GM12878 (cell line): ENCODE measurements around the gene LATS2. TPM values are rescaled to one million over a fixed set of nuclear protein-coding genes. Genes with fewer than 3 reads are reported as not detected.
A peak's percentile ranks its signal among the peaks of the same experiment; 100 is the strongest.

Experiments
- BACH1 ChIP-seq: fragments of 450-650 bp; IDR thresholded peaks from 2 replicates; pipeline ENCODE4 v1.6.1; 2017; ENCODE audit warnings: mild to moderate bottlenecking, borderline replicate concordance
- BHLHE40 ChIP-seq, 2 experiments: fragments of 450-650 bp in 1 of 2; IDR thresholded peaks; 2 replicates each; pipeline ENCODE4 v1.6.1; 2011 to 2017; ENCODE audit warnings: low read depth in 2 of 2, borderline replicate concordance in 1 of 2, improper control_type of control experiment in 1 of 2, low read length in 1 of 2, mild to moderate bottlenecking in 1 of 2
- CREB1 ChIP-seq: IDR thresholded peaks from 2 replicates; pipeline ENCODE4 v1.6.1; 2012; ENCODE audit warnings: low read depth, mild to moderate bottlenecking, inconsistent platforms
- CREM ChIP-seq: IDR thresholded peaks from 2 replicates; pipeline ENCODE4 v1.6.1; 2014; ENCODE audit warnings: antibody characterized with exemption, low read depth
- HDGF ChIP-seq: fragments of 450-650 bp; IDR thresholded peaks from 2 replicates; pipeline ENCODE4 v1.6.1; 2016; ENCODE audit warnings: antibody characterized with exemption
- IKZF1 ChIP-seq: fragments of 450-650 bp; conservative IDR thresholded peaks from 2 replicates; pipeline ENCODE4 v1.6.1; 2017; ENCODE audit warnings: antibody characterized with exemption, mild to moderate bottlenecking
- LARP7 ChIP-seq: fragments of 450-650 bp; IDR thresholded peaks from 2 replicates; pipeline ENCODE4 v1.6.1; 2017; ENCODE audit warnings: mild to moderate bottlenecking
- NKRF ChIP-seq: fragments of 450-650 bp; conservative IDR thresholded peaks from 2 replicates; pipeline ENCODE4 v1.6.1; 2017; ENCODE audit warnings: mild to moderate bottlenecking, moderate library complexity
- NR2C1 ChIP-seq: fragments of 450-650 bp; IDR thresholded peaks from 2 replicates; pipeline ENCODE4 v1.6.1; 2017; ENCODE audit warnings: antibody characterized with exemption, mild to moderate bottlenecking, moderate library complexity
- NR2C2 ChIP-seq: IDR thresholded peaks from 2 replicates; pipeline ENCODE4 v1.6.1; 2011; ENCODE audit warnings: borderline replicate concordance, low read depth; ENCODE audit not compliant: control insufficient read depth, insufficient read length
- NR2F1 ChIP-seq: fragments of 450-650 bp; conservative IDR thresholded peaks from 2 replicates; pipeline ENCODE4 v1.6.1; 2017; ENCODE audit warnings: mild to moderate bottlenecking
- PAX5 ChIP-seq: IDR thresholded peaks from 2 replicates; pipeline ENCODE4 v1.6.1; 2011; ENCODE audit warnings: low read depth, low read length, borderline replicate concordance
- RAD51 ChIP-seq: fragments of 450-650 bp; IDR thresholded peaks from 2 replicates; pipeline ENCODE4 v1.6.1; 2016; ENCODE audit warnings: moderate library complexity, mild to moderate bottlenecking, inconsistent platforms
- RELB ChIP-seq: fragments of 450-650 bp; IDR thresholded peaks from 2 replicates; pipeline ENCODE4 v1.6.1; 2017; ENCODE audit warnings: low read depth, mild to moderate bottlenecking, moderate library complexity
- STAT1 ChIP-seq: fragments of 450-650 bp; conservative IDR thresholded peaks from 2 replicates; pipeline ENCODE4 v1.6.1; 2014; ENCODE audit warnings: antibody characterized with exemption, mild to moderate bottlenecking
- SUZ12 ChIP-seq: fragments of 200-600 bp; sonication (generic); IDR thresholded peaks from one replicate; pipeline ENCODE4 v1.6.1; 2018; ENCODE audit warnings: antibody characterized with exemption, mild to moderate bottlenecking; ENCODE audit not compliant: unreplicated experiment
- TCF12 ChIP-seq: IDR thresholded peaks from 2 replicates; pipeline ENCODE4 v1.6.1; 2011; ENCODE audit warnings: low read depth, mild to moderate bottlenecking, low read length
- ZNF217 ChIP-seq: fragments of 450-650 bp; IDR thresholded peaks from 2 replicates; pipeline ENCODE4 v1.6.1; 2017; ENCODE audit warnings: antibody characterized with exemption, mild to moderate bottlenecking
- polyA plus RNA-seq, 11 experiments: library from polyadenylated mRNA; depleted of rRNA in 4 of 11; unstranded in 6 of 11; stranded (reverse) in 5 of 11; fragments of >200 nt; fragmentation: Nextera tagmentation in 4 of 11; fragmentation: Illumina TruSeq in 1 of 11; extraction: Ambion mirVana in 4 of 11; extraction: Trizol in 1 of 11; gene quantifications; 1 replicate in 1 of 11; 2 replicates in 10 of 11; pipeline versions ENCODE4 v1.2.1 to v1.2.3, GENCODE V29; 2011 to 2016; ENCODE audit warnings: inconsistent platforms in 2 of 11, missing spikeins in 2 of 11, low read depth in 1 of 11
- total RNA-seq, 4 experiments: library from RNA; depleted of rRNA in 3 of 4; stranded (reverse); fragments of >200 nt in 3 of 4; fragmentation: Illumina TruSeq in 1 of 4; extraction: Trizol in 1 of 4; gene quantifications; 2 replicates each; pipeline versions ENCODE4 v1.2.1 to v1.2.3, GENCODE V29; 2013 to 2021
- TF ChIP-seq, protein P1 (sequence below): IDR thresholded peaks from 2 replicates; pipeline ENCODE4 v1.6.1; 2011; ENCODE audit warnings: mild to moderate bottlenecking, low read depth, low read length, moderate library complexity; ENCODE audit not compliant: insufficient replicate concordance
- TF ChIP-seq, protein P2 (sequence below): IDR thresholded peaks from 2 replicates; pipeline ENCODE4 v1.6.1; 2011; ENCODE audit warnings: borderline replicate concordance, low read depth, mild to moderate bottlenecking, moderate library complexity, mixed read lengths, low read length; ENCODE audit not compliant: insufficient read depth; ENCODE audit errors: extremely low read length

Gene LATS2
- total and polyA plus RNA-seq, 10 of the 15 experiments (the other 5 are each of a cell fraction or from before 2014, with no cell fraction given): 0.90 to 7.8 (median 2.0) TPM

GRCh38 chr13:21061029-21061763 lies at the start of gene LATS2 (continued):
- 0 out of 2 replicates have a peak, but pooled peaks have one; percentile 51 for TF ChIP-seq NKRF
- peak; percentile 91 to 98 for TF ChIP-seq BHLHE40 (IDR thresholded peaks at IDR 0.05; ENCODE audit: borderline replicate concordance in 1 of 2, low read depth in 2 of 2, low read length in 1 of 2)
- TF ChIP-seq NR2F1: 0 out of 2 replicates have a peak, but pooled peaks have one; percentile 40
- TF ChIP-seq STAT1: 0 out of 2 replicates have a peak, but pooled peaks have one; percentile 25
- TF ChIP-seq LARP7: peak; percentile 77; the same call in 1 of the 2 replicates
- peak; percentile 80; the same call in 1 of the 2 replicates for TF ChIP-seq CREB1
- TF ChIP-seq CREM: peak; percentile 68
- TF ChIP-seq, protein P1, sequence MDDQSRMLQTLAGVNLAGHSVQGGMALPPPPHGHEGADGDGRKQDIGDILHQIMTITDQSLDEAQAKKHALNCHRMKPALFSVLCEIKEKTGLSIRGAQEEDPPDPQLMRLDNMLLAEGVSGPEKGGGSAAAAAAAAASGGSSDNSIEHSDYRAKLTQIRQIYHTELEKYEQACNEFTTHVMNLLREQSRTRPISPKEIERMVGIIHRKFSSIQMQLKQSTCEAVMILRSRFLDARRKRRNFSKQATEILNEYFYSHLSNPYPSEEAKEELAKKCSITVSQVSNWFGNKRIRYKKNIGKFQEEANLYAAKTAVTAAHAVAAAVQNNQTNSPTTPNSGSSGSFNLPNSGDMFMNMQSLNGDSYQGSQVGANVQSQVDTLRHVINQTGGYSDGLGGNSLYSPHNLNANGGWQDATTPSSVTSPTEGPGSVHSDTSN: peak; percentile 10
- 0 out of 2 replicates have a peak, but pooled peaks have one; percentile 20 for TF ChIP-seq ZNF217
- no peak for TF ChIP-seq NR2C1
- TF ChIP-seq PAX5: 0 out of 2 replicates have a peak, but pooled peaks have one; percentile 32
- TF ChIP-seq, protein P2, sequence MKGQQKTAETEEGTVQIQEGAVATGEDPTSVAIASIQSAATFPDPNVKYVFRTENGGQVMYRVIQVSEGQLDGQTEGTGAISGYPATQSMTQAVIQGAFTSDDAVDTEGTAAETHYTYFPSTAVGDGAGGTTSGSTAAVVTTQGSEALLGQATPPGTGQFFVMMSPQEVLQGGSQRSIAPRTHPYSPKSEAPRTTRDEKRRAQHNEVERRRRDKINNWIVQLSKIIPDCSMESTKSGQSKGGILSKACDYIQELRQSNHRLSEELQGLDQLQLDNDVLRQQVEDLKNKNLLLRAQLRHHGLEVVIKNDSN: peak; percentile 94
- peak; percentile 92 for TF ChIP-seq RAD51
- no peak for TF ChIP-seq SUZ12
- peak; percentile 81 for TF ChIP-seq IKZF1
- peak; percentile 61 for TF ChIP-seq BACH1
- TF ChIP-seq NR2C2: no peak
- no peak for TF ChIP-seq HDGF
- no peak for TF ChIP-seq RELB
- peak; percentile 53; the same call in 1 of the 2 replicates for TF ChIP-seq TCF12
